Brain pericyte (primary cell): ENCODE data around the gene GPR137B.

Source experiments
- DNase-seq: peaks from one replicate; pipeline ENCODE4 v3.0.0-alpha.2; 2012; ENCODE audit warnings: low read depth, low spot score

Gene GPR137B

DNA sequence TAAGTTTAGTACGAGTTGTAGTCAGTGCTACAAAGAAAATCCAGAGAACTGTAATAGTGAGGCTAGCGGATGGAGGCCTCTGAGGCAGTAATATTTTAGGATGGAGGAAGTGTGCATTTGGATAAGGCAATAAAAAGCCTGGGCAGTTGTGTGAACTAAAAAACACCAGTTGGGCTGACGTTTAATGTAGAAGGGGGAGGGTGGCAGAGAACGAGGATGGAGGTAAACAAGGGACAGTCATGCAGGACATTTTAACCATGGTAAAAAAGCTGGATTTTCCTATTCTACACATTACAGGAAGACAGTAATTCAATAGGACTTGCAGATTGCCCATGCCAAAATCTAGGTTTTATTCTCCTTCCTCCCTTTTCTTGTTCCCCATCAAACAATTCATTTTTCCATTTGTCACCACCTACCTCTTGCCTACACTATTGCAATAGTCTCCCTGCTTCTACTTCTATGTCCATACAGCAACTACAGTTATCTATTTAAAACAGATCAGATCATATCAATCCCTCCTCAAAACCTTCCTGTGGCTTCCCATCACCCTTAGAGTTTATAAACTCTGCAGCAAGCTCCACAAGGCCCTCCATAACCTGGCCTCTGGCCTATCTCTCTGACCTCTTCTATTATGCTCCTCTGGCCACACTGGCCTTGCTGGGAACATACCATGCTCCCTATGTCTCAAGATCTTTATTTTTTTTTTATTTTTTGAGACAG is 111.7 kb downstream of the GPR137B start:
- no peak for DNase-seq

DNA sequence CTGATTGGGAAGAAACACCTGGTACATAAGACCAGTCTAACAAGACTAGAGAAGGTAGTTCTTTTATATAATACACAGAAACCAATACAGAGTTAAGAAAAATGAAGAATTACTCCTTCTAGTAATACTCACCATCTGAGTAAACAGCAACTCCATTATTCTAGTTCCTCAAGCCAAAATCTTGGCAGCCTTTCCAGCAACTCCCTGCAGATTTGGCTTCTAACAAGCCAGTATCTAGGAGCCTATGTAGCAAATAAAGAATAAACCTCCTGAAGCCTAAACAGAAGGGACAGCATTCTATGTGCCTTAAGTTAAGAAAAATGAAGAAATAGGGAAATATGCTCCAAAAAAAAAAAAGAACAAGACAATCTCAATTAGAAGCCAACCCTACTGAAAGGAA is 114.9 kb downstream of the GPR137B start:
- no peak for DNase-seq

DNA sequence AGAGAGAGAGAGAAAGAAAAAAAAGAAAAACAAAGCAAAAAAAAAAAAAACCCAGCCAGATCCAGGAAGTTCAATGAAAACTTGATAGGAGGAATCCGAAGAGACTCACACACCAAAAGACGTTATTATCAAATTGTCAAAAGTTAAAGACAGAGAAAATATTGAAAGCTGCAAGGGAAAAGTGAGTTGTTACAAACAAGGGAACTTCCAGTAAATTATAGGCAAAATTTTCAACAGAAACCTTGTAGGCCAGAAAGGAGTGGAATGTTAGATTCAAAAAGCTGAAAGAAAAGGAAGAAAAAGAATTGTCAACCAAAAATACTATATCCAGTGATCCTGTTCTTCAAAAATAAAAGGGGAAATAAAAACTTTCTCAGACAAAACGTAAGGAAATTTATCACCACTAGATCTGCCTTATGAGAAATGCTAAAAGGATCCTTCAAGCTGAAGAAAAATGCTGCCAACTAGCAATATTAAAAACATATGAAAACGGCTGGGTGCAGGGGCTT is 115.8 kb downstream of the GPR137B start:
- DNase-seq: no peak
